ENCODE measurements around the gene MATK.
A peak's percentile ranks its signal among the peaks of the same experiment; 100 is the strongest.
"Not testable (repeated sequence)": the region's sequence is repeated elsewhere in the genome, so short reads cannot be mapped to it uniquely, and the experiment has no call there.

GRCh38 chr19:3757705-3758104, 28.5 kb downstream of the MATK start:
- not testable (repeated sequence) for TF ChIP-seq USF2 (IDR thresholded peaks at IDR 0.05; ENCODE audit: borderline replicate concordance, low read depth, low read length); REST (IDR thresholded peaks at IDR 0.05; ENCODE audit: low read depth, low read length); TCF7 (IDR thresholded peaks at IDR 0.05; ENCODE audit: borderline replicate concordance); SRF (IDR thresholded peaks at IDR 0.05; ENCODE audit: low read depth in 2 of 2, low read length in 2 of 2); POLR2AphosphoS5 (IDR thresholded peaks at IDR 0.05; ENCODE audit: low read length); CTCF (IDR thresholded peaks at IDR 0.05 in 2 of 3, conservative IDR thresholded peaks at IDR 0.05 in 1 of 3; ENCODE audit: control insufficient read depth in 2 of 3, extremely low read depth in 1 of 3, insufficient read depth in 1 of 3, low read depth in 3 of 3, low read length in 3 of 3); SIN3A (IDR thresholded peaks at IDR 0.05; ENCODE audit: low read depth, low read length); MAX (IDR thresholded peaks at IDR 0.05; ENCODE audit: low read depth, low read length); GABPA (IDR thresholded peaks at IDR 0.05; ENCODE audit: low read depth); SMAD1 (IDR thresholded peaks at IDR 0.05; ENCODE audit: low read depth, partially characterized antibody); EZH2 (IDR thresholded peaks at IDR 0.05; ENCODE audit: borderline replicate concordance, control insufficient read depth, low read depth, low read length); SMC3 (IDR thresholded peaks at IDR 0.05; ENCODE audit: borderline replicate concordance, low read length)
- TF ChIP-seq ZBTB40 (IDR thresholded peaks at IDR 0.05; ENCODE audit: borderline replicate concordance): peak; percentile 82

All from GM12878 (cell line).